NCI-H1417 treated with DMSO at 0.1 percent for 48 hours (cell line): Measurements from ENCODE around the gene EFEMP2.

ENCODE experiments used
- DNase-seq: peaks from one replicate; lab custom pipeline; 2025; lab: John Stamatoyannopoulos, UW

The EFEMP2 gene

GRCh38 chr11:65865550-65866172 is 6.9 kb downstream of the EFEMP2 start:
- DNase-seq = no peak

DNA sequence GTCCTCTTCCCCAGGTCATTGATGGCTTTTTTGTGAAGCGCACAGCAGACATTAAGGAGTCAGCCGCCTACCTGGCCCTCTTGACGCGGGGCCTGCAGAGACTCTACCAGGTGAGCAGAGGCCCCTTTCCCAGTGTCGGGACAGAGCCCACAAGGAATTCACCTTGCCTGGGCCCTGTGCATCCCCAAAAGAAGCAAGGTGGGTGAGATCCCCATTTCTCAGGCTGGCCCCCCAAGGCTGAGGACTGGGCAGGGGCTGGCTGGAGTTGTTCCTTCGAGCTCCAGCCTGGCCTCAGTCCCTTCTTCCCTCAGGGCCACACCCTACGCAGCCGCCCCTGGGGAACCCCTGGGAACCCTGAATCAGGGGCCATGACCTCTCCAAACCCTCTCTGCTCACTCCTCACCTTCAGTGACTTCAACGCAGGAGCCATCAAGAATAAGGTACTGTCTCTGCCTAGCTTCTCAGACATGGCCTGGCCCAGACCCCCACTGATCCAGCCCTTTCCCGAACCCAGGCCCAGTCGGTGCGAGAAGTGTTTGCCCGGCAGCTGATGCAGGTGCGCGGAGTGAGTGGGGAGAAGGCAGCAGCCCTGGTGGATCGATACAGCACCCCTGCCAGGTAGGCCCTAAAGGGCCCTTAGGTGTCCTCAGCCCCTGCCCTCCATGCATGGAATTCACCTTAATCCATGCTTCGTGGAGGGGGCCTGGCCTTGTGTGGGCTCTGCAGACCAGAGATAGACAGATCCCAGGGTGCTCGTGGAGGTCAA is 7.7 kb downstream of the EFEMP2 start:
- no peak for DNase-seq

GRCh38 chr11:65863889-65864705 is 8.5 kb downstream of the EFEMP2 start:
- DNase-seq = no peak

- no peak for DNase-seq
These were observed 9.4 kb downstream of the EFEMP2 start for GRCh38 chr11:65862941-65863888.

DNA sequence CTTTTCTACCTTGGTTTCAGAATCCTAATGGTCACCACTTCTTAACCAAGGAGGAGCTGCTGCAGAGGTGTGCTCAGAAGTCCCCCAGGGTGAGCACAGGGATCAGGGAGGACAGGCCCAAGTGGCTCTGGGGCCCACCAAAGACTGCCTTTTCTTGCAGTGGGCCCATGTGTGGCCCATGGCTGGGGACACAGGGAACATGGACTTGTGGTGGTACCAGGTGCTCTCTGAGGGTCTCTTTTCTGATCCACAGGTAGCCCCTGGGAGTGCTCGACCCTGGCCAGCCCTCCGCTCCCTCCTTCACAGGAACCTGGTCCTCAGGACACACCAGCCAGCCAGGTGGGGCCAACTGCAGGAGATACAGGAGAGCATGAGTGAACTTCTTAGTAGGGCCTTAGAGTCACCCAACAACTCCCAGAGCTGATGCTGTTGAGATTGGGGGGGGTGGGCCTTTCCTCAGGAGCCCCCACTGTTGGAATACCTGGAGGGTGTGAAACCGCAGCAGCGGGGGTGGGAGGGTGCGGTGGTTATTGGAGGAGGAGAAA is 10.3 kb downstream of the EFEMP2 start:
- DNase-seq = no peak

DNA sequence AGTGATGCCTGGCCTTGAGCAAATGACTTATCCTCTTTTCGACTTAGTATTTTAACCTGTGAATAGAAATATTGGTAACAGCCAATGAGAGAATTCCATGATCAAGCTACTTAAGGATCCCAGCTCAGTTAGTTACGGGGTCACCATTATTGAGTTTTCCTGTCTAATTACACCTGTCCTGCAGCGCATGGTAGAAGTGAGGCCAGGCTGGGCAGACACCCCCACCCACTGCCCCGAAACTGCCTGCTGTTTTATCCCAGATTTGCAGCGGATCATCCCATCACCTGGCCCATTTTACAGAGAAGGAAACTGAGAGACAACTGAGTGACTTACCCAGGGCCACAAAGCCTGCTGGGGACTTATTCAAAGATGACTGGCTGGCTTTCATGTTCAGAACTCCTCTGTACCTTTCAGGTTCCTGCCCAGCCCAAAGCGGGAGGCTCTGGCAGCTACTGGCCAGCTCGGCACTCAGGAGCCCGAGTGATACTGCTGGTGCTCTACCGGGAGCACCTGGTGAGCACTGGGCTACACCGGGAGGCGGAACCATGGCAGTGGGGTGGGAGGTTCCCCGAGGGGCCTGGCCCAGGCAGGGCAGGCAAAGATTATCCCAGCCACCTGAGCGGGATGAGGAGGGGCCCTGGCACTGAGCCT is 10.9 kb downstream of the EFEMP2 start:
- DNase-seq = no peak

DNA sequence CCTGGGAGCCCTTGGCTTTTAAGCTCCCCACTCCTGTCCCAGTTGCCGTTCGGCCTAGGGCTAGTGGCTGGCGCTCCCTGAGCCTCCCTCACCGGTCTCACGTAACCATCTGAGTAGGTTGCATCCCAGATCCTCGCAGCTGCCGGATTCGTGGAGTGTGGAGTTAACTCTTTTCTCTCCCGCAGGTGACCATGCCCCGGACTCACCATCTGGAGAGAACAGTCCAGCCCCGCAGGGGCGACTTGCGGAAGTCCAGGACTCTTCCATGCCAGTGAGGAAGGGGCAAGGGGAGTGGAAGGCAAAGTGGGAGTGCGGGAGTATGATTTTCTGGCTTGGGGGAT is 11.5 kb downstream of the EFEMP2 start:
- no peak for DNase-seq

- DNase-seq = peak; percentile 90
These were observed 12.1 kb downstream of the EFEMP2 start, which contains the start of gene MUS81 for GRCh38 chr11:65860278-65861164. Gene MUS81 (plus strand): TSS chr11:65860433. CDS start chr11:65860754, 321 bp downstream.

DNA sequence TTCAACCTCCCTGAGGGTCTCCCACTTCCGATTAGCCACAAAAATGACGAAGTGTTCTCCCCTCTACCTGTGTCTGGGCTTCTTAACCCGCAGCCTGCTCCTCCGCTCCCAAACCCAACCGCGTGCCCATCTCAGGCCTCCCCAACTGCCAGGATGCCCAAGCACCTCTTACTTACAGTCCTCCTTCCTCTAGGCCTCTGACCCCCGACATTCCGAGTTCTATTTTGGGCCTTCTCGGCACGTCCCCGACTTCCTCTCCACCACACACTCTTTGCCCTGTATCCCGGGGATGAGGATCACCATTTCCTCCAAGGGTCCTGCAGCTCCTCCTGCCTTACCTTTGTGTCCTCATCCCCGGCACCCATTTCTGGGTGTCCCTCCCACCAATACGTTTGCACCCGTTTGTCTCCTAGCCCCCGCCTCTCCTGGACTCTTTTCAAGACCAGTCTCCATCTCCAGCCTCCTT is 12.8 kb downstream of the EFEMP2 start:
- no peak for DNase-seq

GRCh38 chr11:65859095-65859811 is 13.3 kb downstream of the EFEMP2 start:
- DNase-seq = peak; percentile 92

DNA sequence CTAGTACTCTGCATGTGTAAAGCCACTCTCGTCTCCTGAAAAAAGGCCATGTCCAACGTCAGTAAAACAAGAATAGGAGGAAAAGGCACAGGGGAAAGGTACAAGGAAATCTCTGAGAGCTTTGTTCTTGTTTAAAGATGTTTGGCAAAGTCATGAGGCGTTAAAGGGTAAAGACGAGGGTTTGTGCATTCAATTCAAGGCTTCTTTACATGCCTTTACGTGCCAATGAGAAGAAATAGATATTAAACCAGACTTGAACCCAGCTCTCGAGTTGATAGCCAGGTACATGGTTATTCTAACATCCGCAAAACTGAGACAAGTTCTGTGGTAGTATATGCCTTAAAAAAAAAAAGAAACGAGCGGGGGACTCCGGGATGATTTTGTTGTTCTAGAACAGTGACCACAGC is 13.9 kb downstream of the EFEMP2 start:
- no peak for DNase-seq

GRCh38 chr11:65857853-65858680 is 14.5 kb downstream of the EFEMP2 start, which contains the start of gene CFL1:
Gene CFL1 (minus strand): TSS chr11:65858180. CDS start chr11:65858099, 81 bp downstream.
- DNase-seq = peak; percentile 92

DNA sequence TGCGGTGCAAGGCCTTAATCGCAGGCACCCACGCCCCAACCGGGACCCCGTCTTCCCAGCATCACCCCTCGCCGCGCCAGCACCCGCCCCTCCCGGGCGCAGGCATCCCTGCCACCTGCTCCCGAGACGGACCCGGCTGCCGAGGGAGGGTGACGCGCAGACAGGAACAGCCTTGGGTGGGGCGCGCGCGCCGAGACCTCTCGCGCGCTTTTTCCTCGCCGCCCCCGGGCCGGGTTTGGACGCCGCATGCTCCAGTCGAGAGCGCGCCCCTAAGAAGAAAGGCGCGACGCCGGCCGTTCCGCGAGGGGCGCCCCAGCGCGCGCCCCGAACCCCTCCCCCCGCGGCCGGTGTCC is 15.1 kb downstream of the EFEMP2 start:
- DNase-seq = no peak

GRCh38 chr11:65856689-65857499 is 15.7 kb downstream of the EFEMP2 start:
- DNase-seq = no peak

DNA sequence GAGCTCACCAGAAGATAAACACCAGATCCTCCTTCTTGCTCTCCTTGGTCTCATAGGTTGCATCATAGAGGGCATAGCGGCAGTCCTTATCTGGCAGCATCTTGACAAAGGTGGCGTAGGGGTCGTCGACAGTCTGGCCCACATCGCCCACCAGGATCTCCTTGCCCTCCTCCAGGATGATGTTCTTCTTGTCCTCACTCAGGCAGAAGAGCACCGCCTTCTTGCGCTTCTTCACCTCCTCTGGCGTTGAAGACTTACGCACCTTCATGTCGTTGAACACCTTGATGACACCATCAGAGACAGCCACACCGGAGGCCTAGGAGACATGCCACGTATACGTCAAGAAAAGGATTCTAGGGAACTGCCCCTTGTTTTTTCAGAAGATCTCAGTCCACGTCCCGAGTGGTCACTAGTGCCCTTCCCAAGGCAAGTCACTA is 16.7 kb downstream of the EFEMP2 start:
- DNase-seq = no peak

- DNase-seq = no peak
These were observed 17.5 kb downstream of the EFEMP2 start for GRCh38 chr11:65854852-65855837.
